Ovary (tissue), 9 donors: ENCODE data around the gene CTIF. TPM values are rescaled to one million over a fixed set of nuclear protein-coding genes. Genes with fewer than 3 reads are reported as not detected.
A peak's percentile ranks its signal among the peaks of the same experiment; 100 is the strongest.

ENCODE experiments used
- DNase-seq, 5 donors: peaks; one replicate each; pipeline ENCODE4 v3.0.0-alpha.2; 2019 to 2020
- H3K27ac ChIP-seq, 2 donors: fragments of 200-600 bp; one replicate each; pipeline versions ENCODE4 v1.5.1 to v1.8.0; 2019 to 2022
- H3K27me3 ChIP-seq: fragments of 200-600 bp; one replicate; pipeline ENCODE4 v1.8.0; 2022
- H3K36me3 ChIP-seq: fragments of 200-600 bp; sonication (generic); one replicate; pipeline ENCODE4 v1.5.1; 2019
- H3K4me1 ChIP-seq: one replicate; pipeline ENCODE4 v1.8.1; 2013; ENCODE audit warnings: mild to moderate bottlenecking, moderate library complexity; ENCODE audit not compliant: insufficient read depth
- H3K4me3 ChIP-seq: fragments of 200-600 bp; sonication (generic); one replicate; pipeline ENCODE4 v1.5.1; 2017
- H3K9me3 ChIP-seq, 2 donors: fragments of 200-600 bp in 1 of 2; sonication (generic) in 1 of 2; one replicate each; pipeline versions ENCODE4 v1.5.1 to v1.8.1; 2013 to 2019; ENCODE audit warnings: mild to moderate bottlenecking in 1 of 2, moderate library complexity in 1 of 2
- CTCF ChIP-seq, 3 donors: fragments of 450-650 bp in 2 of 3; fragments of 200-600 bp in 1 of 3; IDR thresholded peaks; one replicate each; pipeline versions ENCODE4 v1.5.1 to v1.8.0; 2016 to 2022; ENCODE audit warnings: antibody characterized with exemption in 3 of 3, mild to moderate bottlenecking in 1 of 3
- EP300 ChIP-seq: sonication (generic); formaldehyde crosslinking; IDR thresholded peaks from one replicate; pipeline ENCODE4 v1.6.1; 2017; ENCODE audit warnings: antibody characterized with exemption
- POLR2A ChIP-seq: fragments of 450-650 bp; IDR thresholded peaks from one replicate; pipeline ENCODE4 v1.6.1; 2017; ENCODE audit warnings: antibody characterized with exemption, mild to moderate bottlenecking, moderate library complexity
- WGBS, 3 donors: extraction: QIAGEN DNeasy Blood & Tissue Kit in 1 of 3; methylation state at CpG; one replicate each; pipeline versions ENCODE4 v1.1.5 to v1.1.7; 2013 to 2017; 5-methylcytosine and 5-hydroxymethylcytosine counted together
- intact Hi-C, 4 donors: fragments of 100-400 bp; cut with DNase I; formaldehyde crosslinking; loops; one replicate each; pipeline versions ENCODE4 v1.11.0 to v1.15.1; 2022 to 2023
- polyA plus RNA-seq, 2 donors: library from polyadenylated mRNA; stranded (reverse); fragments of 200-250 nt in 1 of 2; fragments of 350-450 nt in 1 of 2; fragmentation: Illumina TruSeq in 1 of 2; extraction: RNeasy Lipid Tissue Mini Kit (QIAGEN cat#74804) in 1 of 2; gene quantifications; one replicate each; pipeline ENCODE4 v1.2.3, GENCODE V29; 2013 to 2014
- total RNA-seq, 7 donors: library from RNA; depleted of rRNA in 2 of 7; stranded (reverse); fragments of >200 nt in 2 of 7; fragmentation: NEBNext Ultra II Directional in 3 of 7; extraction: Animal tissue kit (Norgen Biotek cat#: 25700) in 3 of 7; gene quantifications; one replicate each; pipeline versions ENCODE4 v1.1.0 to v1.2.4, GENCODE V29; 2016 to 2023
- donor health status: DM: no; HTN: no; CAD: no; lungs with moderate emphysema.
- donor health status: DM: no; HTN: no; CAD: no.
- donor health status: Bipolar disorder and iron deficiency.
- donor health status: DM: yes; HTN: yes; CAD: no.
- donor health status: DM: no; HTN: no; CAD: no.
- donor health status: DM: yes; HTN: yes; CAD: no.

The CTIF gene
- total and polyA plus RNA-seq, 9 donors = 18.5 to 94.1 (median 75.2) TPM

- Histone ChIP-seq H3K27me3 (no peaks in the 10 kb centered on the region), H3K9me3 (no peaks in the 10 kb centered on the region), H3K4me1 (peaks cover 10% of the 10 kb centered on the region), H3K27ac (no peak overlapping the region), H3K4me3 (no peak overlapping the region), H3K36me3 (no peaks in the 10 kb centered on the region)
- WGBS, 3 donors = 83 to 86% (median 84%) methylated on average over 14 of the region's 14 CpGs
- intact Hi-C loops = no loop called here
- peak in 1 of 5 donors; percentile 10 for DNase-seq
- TF ChIP-seq POLR2A (no peak), EP300 (no peak), CTCF (IDR thresholded peaks at IDR 0.05) (no peak)
Measured at GRCh38 chr18:48893061-48893607, 354.3 kb downstream of the CTIF start.

GRCh38 chr18:48893608-48894600 is 355.1 kb downstream of the CTIF start:
- Histone ChIP-seq H3K4me1 (peaks cover 10% of the 10 kb centered on the region), H3K9me3 (no peaks in the 10 kb centered on the region), H3K27me3 (no peaks in the 10 kb centered on the region), H3K36me3 (no peaks in the 10 kb centered on the region), H3K27ac (no peak overlapping the region), H3K4me3 (no peak overlapping the region)
- DNase-seq = peak in 1 of 5 donors; percentile 15
- TF ChIP-seq POLR2A (no peak), CTCF (IDR thresholded peaks at IDR 0.05) (no peak), EP300 (no peak)
- intact Hi-C loops = no loop called here
- 91 to 94% (median 92%) methylated on average over 22 to 25 of the region's 25 CpGs for WGBS, 3 donors

- 68 to 89% (median 88%) methylated on average over 5 of the region's 5 CpGs for WGBS, 3 donors
- TF ChIP-seq POLR2A (no peak), CTCF (IDR thresholded peaks at IDR 0.05) (no peak), EP300 (no peak)
- DNase-seq = peak in 1 of 5 donors; percentile 11
- H3K4me1 ChIP-seq = no peaks in the 10 kb centered on the region
- no peak overlapping the region for H3K27ac ChIP-seq
- no peaks in the 10 kb centered on the region for H3K9me3 ChIP-seq
- no peaks in the 10 kb centered on the region for H3K36me3 ChIP-seq
- no peak overlapping the region for H3K4me3 ChIP-seq
- intact Hi-C loops = no loop called here
- H3K27me3 ChIP-seq = no peaks in the 10 kb centered on the region
Measured at GRCh38 chr18:48894799-48895346, 356.0 kb downstream of the CTIF start.

GRCh38 chr18:48896326-48896874 is 357.6 kb downstream of the CTIF start:
- Histone ChIP-seq H3K27ac (no peak overlapping the region), H3K4me3 (no peak overlapping the region), H3K9me3 (no peaks in the 10 kb centered on the region), H3K36me3 (no peaks in the 10 kb centered on the region), H3K27me3 (no peaks in the 10 kb centered on the region), H3K4me1 (no peaks in the 10 kb centered on the region)
- no peak for DNase-seq
- 93 to 94% (median 93%) methylated on average over 8 of the region's 8 CpGs for WGBS, 3 donors
- intact Hi-C loops = no loop called here
- no peak for TF ChIP-seq POLR2A
- no peak for TF ChIP-seq CTCF (IDR thresholded peaks at IDR 0.05)
- no peak for TF ChIP-seq EP300
